ENCODE results near the gene TNN. TPM values are rescaled to one million over a fixed set of nuclear protein-coding genes. Genes with fewer than 3 reads are reported as not detected.

The TNN gene
- total and polyA plus RNA-seq, 12 donors = 0.11 to 0.50 (median 0.23) TPM; not detected in 2

- TF ChIP-seq POLR2A (IDR thresholded peaks at IDR 0.05) = no peak
- TF ChIP-seq, protein P1, sequence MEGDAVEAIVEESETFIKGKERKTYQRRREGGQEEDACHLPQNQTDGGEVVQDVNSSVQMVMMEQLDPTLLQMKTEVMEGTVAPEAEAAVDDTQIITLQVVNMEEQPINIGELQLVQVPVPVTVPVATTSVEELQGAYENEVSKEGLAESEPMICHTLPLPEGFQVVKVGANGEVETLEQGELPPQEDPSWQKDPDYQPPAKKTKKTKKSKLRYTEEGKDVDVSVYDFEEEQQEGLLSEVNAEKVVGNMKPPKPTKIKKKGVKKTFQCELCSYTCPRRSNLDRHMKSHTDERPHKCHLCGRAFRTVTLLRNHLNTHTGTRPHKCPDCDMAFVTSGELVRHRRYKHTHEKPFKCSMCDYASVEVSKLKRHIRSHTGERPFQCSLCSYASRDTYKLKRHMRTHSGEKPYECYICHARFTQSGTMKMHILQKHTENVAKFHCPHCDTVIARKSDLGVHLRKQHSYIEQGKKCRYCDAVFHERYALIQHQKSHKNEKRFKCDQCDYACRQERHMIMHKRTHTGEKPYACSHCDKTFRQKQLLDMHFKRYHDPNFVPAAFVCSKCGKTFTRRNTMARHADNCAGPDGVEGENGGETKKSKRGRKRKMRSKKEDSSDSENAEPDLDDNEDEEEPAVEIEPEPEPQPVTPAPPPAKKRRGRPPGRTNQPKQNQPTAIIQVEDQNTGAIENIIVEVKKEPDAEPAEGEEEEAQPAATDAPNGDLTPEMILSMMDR (IDR thresholded peaks at IDR 0.05) = no peak
- 69 to 87% (median 80%) methylated on average over 2 to 12 of the region's 12 CpGs for WGBS, 4 donors
- no peak for DNase-seq
Measured at GRCh38 chr1:175077356-175078030, 9.9 kb downstream of the TNN start.

DNA sequence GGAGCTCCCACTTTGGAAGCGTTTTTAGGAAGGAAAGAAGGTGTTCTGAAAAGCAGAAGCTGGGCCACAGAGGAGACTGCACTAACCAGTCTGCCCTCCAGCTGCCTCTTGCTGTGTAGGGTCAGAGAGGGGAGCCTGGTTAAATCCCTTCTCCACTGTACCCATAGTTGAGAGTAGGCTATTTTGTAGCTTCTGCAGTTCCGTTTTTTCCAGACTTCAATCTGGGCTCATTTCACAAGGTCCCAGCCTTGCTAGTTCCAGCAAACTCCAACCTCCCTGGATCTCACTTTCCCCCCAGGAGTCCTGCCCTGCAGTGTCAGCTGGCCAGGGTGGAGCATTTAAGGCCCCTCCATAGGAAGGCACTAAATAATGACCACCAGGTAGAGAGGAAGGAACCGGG is 11.0 kb downstream of the TNN start:
- no peaks in the 10 kb centered on the region for H3K9me3 ChIP-seq (replicated peaks in 1 of 3)
- 49 to 68% (median 67%) methylated on average over 3 of the region's 3 CpGs for WGBS, 4 donors
- H3K27me3 ChIP-seq = no peaks in the 10 kb centered on the region
- no peak for DNase-seq
- no peaks in the 10 kb centered on the region for H3K4me1 ChIP-seq (replicated peaks in 1 of 2)
- H3K27ac ChIP-seq = no peak overlapping the region
- no peaks in the 10 kb centered on the region for H3K36me3 ChIP-seq (replicated peaks in 1 of 2)
- H3K4me3 ChIP-seq = no peak overlapping the region
- intact Hi-C loops (cut with DNase I) = no loop called here
- TF ChIP-seq, protein P1 (IDR thresholded peaks at IDR 0.05) = no peak
- no peak for TF ChIP-seq POLR2A (IDR thresholded peaks at IDR 0.05)

More at GRCh38 chr1:175077356-175078030, 9.9 kb downstream of the TNN start:
- intact Hi-C loops (cut with DNase I) = no loop called here
- Histone ChIP-seq H3K4me1 (replicated peaks in 1 of 2) (no peaks in the 10 kb centered on the region), H3K9me3 (replicated peaks in 1 of 3) (no peaks in the 10 kb centered on the region), H3K4me3 (no peak overlapping the region), H3K27me3 (no peaks in the 10 kb centered on the region), H3K36me3 (replicated peaks in 1 of 2) (no peaks in the 10 kb centered on the region), H3K27ac (no peak overlapping the region)

DNA sequence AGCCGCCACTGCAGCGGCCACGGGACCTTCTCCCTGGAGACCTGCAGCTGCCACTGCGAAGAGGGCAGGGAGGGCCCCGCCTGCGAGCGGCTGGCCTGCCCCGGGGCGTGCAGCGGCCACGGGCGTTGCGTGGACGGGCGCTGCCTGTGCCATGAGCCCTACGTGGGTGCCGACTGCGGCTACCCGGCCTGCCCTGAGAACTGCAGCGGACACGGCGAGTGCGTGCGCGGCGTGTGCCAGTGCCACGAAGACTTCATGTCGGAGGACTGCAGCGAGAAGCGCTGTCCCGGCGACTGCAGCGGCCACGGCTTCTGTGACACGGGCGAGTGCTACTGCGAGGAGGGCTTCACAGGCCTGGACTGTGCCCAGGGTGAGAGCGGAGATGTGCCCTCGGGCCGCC is 11.7 kb downstream of the TNN start:
- no peaks in the 10 kb centered on the region for H3K4me1 ChIP-seq (replicated peaks in 1 of 2)
- H3K27ac ChIP-seq = no peak overlapping the region
- no peaks in the 10 kb centered on the region for H3K36me3 ChIP-seq (replicated peaks in 1 of 2)
- WGBS, 4 donors = 89 to 98% (median 94%) methylated on average over 10 to 40 of the region's 40 CpGs
- no peaks in the 10 kb centered on the region for H3K9me3 ChIP-seq (replicated peaks in 1 of 3)
- H3K4me3 ChIP-seq = no peak overlapping the region
- intact Hi-C loops (cut with DNase I) = no loop called here
- TF ChIP-seq, protein P1 (IDR thresholded peaks at IDR 0.05) = no peak
- TF ChIP-seq POLR2A (IDR thresholded peaks at IDR 0.05) = no peak
- DNase-seq = no peak
- H3K27me3 ChIP-seq = no peaks in the 10 kb centered on the region

DNA sequence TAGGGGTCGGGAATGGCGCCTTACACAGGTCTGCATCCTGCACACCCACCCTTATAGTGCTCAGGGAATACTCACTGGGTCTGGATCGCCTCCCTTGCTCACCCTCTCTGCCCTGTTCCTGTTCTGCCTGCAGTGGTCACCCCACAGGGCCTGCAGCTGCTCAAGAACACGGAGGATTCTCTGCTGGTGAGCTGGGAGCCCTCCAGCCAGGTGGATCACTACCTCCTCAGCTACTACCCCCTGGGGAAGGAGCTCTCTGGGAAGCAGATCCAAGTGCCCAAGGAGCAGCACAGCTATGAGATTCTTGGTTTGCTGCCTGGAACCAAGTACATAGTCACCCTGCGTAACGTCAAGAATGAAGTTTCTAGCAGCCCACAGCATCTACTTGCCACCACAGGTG is 12.4 kb downstream of the TNN start:
- no peak for TF ChIP-seq POLR2A (IDR thresholded peaks at IDR 0.05)
- Histone ChIP-seq H3K27ac (no peak overlapping the region), H3K4me3 (no peak overlapping the region), H3K4me1 (replicated peaks in 1 of 2) (no peaks in the 10 kb centered on the region), H3K9me3 (replicated peaks in 1 of 3) (no peaks in the 10 kb centered on the region), H3K27me3 (no peaks in the 10 kb centered on the region), H3K36me3 (replicated peaks in 1 of 2) (no peaks in the 10 kb centered on the region)
- DNase-seq = no peak
- intact Hi-C loops (cut with DNase I) = no loop called here
- WGBS, 4 donors = 71 to 86% (median 81%) methylated on average over 4 to 6 of the region's 6 CpGs

GRCh38 chr1:175081983-175082382 is 14.3 kb downstream of the TNN start:
- TF ChIP-seq, protein P1 (IDR thresholded peaks at IDR 0.05) = no peak
- TF ChIP-seq POLR2A (IDR thresholded peaks at IDR 0.05) = no peak
- H3K36me3 ChIP-seq (replicated peaks in 1 of 2) = no peaks in the 10 kb centered on the region
- no peaks in the 10 kb centered on the region for H3K4me1 ChIP-seq (replicated peaks in 1 of 2)
- H3K9me3 ChIP-seq (replicated peaks in 1 of 3) = no peaks in the 10 kb centered on the region
- no peak overlapping the region for H3K27ac ChIP-seq
- intact Hi-C loops (cut with DNase I) = no loop called here
- no peak for DNase-seq
- no peaks in the 10 kb centered on the region for H3K27me3 ChIP-seq
- no peak overlapping the region for H3K4me3 ChIP-seq
- WGBS, 4 donors = 84 to 98% (median 92%) methylated on average over 2 of the region's 2 CpGs
